NCI-H345 (cell line): ENCODE measurements around the gene FFAR2.
"Not testable (repeated sequence)": the region's sequence is repeated elsewhere in the genome, so short reads cannot be mapped to it uniquely, and the experiment has no call there.

Experiments used
- DNase-seq: peaks from one replicate; lab custom pipeline; 2025; lab: John Stamatoyannopoulos, UW

The FFAR2 gene

DNA sequence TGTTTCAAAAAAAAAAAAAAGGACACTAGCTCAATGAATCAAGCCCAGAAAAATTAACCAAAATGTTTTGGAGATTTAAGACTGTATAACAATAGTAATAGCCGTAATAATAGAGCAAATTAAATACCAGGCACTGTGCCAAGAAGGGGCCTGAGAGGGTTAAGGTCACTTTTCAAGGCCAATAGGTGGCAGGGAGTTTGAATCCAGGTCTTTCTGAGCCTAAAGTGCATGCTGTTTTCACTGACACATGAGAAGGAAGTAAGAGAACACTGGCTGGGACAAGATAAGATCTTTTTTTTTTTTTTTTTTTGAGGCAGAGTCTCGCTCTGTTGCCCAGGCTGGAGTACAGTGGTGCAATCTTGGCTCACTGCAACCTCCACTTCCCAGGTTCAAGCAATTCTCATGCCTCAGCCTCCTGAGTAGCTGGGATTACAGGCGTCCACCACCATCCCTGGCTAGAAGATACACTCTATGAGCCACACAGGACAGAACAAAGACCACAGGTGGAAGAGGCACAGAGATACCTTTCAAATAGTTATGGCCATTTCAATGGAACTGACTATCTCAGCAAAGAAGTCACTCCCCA is 7.7 kb downstream of the FFAR2 start:
- DNase-seq, result no peak

DNA sequence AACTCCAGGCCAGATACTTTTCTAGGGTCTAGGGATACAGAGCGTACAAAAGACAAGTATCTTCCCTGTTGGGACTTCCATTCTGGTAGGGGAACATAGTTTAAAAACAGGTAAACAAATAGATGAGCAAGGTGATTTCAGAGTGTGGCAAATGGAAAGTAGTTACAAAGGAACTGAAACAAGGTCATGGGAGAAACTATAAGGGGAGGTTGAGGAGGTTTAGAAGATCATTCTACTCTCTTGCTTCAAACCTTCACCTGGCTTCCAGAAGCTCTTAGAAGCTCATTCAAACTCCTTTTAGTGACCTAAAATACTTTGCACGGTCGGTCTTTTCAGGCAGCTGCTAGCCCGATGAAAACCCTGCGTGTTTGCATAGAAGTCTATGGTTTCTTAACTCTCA is 9.1 kb downstream of the FFAR2 start:
- no peak for DNase-seq

DNA sequence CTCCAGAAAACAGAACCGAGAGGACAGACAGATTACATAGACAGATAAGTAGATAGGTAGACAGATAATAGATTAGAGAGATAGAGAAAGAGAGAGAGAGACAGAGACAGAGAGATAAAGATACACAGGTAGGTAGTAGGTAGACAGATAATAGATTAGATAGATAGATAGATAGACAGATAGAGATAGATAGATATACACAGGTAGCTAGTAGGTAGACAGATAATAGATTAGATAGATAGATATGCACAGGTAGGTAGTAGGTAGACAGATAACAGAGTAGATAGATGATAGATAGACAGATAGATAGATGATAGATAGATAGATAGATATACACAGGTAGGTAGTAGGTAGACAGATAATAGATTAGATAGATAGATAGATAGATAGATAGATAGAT is 10.1 kb downstream of the FFAR2 start:
- no peak for DNase-seq

DNA sequence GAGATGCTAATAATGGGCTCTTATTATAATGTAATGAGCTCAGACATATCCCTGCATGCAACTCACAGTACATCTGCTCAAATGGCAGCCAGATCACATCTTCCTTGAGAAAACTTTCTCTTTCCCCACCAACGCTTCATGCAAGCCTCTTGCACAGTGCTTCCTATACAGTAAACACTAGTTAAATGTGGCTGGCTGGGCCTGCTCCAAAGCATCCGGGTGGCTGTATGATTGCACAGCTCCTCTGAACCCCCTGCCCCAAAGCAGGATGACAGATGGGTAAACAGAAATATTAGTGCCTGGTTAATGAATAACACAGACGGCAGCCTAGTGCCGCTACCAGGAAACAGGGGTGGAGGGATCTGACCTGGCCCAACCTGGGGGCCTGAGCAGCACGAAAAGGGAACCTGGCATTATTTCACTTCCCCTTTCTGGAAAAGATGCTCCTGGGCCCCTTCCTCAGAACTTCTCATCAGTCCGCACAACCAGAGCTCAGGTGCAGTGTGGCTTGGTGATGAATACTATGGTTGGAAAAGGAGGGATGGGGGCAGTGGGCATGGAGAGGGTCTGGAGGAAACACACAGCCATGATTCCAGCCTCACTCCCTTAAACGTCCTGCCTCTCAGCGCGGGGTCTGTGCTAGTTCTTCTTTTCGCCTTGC is 10.8 kb downstream of the FFAR2 start:
- DNase-seq, result no peak

DNA sequence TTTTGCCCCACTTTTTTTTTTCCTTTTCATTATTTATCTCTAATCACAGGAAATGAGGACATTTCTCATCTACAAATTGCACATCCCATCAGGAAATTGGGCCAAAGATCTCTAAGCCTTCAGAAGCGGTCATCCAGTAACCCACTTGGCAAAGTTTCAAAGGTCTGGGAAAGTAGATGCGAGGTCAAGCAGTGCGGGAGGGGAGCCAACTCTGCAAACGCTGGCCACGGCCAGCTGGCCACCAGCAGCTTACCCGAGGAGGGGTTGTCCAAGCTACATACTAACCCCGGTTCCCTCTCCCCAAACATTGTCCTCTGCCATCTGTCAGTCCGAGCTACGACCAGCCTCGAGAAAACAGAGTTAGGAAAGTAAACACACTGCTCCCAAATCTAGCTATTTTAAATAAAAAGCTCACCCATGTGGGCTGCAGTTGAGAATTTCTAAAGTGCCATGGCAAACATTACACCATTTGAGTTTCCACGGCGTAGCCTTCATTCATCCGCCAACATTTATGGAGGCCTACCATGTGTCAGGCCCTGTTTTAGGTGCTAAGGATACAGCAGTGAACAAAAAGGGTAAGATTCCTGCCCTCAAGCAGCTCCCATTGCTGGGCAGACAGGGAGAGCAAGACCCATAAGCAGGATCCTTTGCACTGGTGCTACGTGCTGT is 11.5 kb downstream of the FFAR2 start:
- no peak for DNase-seq

DNA sequence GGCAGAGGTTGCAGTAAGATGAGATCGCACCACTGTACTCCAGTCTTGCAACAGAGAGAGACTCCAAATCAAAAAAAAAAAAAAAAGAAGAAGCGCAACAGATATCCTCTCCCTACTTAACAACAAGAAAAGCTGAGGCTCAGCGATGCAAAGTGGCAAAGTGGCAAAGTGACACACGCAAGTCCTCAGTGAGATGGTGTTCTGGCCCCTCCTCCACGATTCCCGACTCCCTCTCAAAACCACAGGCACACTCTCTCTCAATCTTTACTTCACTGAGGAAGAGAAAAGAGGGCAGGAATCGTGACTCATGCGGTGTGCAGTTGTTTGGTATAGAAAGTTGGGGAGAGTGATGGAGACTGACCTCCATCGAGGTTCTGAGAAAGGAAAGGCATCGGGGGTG is 12.6 kb downstream of the FFAR2 start:
- DNase-seq, result no peak

DNA sequence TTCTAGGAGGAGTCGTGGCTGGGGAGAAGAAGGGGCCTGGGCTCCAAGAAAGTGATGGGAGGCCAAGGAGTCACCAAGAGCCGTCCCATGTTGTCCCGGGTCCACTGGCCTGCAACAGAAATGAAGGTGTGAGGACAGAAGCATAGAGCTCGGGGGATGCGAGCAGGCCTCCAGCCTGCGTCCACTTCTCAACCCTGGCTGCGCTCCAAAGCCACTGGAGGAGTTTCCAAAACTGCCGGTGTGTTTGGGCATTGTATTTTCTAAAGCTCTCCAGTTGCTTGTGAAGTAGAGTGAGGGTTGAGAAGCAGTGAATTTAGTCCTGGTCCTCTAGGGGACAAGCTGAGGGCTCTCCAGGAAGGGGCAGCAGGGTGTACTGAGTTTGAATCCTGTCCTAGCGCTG is 13.0 kb downstream of the FFAR2 start:
- no peak for DNase-seq

DNA sequence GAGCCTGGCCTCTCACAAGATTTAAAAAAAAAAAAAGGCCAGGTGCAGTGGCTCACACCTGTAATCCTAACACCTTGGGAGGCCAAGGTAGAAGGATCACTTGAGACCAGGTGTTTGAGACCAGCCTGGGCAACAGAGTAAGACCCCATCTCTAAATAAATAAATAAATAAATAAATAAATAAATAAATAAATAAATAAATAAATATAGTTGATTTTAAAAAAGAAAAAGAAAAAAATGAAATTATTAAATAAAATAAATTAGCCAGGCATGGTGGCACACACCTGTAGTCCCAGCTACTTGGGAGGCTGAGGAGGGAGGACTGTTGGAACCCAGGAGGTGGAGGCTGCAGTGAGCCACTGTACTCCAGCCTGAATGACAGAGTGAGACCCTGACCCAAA is 13.7 kb downstream of the FFAR2 start:
- not testable (repeated sequence) for DNase-seq

- DNase-seq, result no peak
These were observed 14.5 kb downstream of the FFAR2 start for GRCh38 chr19:35462476-35462953.

- DNase-seq, result not testable (repeated sequence)
These were observed 14.9 kb downstream of the FFAR2 start for GRCh38 chr19:35462956-35463355.

DNA sequence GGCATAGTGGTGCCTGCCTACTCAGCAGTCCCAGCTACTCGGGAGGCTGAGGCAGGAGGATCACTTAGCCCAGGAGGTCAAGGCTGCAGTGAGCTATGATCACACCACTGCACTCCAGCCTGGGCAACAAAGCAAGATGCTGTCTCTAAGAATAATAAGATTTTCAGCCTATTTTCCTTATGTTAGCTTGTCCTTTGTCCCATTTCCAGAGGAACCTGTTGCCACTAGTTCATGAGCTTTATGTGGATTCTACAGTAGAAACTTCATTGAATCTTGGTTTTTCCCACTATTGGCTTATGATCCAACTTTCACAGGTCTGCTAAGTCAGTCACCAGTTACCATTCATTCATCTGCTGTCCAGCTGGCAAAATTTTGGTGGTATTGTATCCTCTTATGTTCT is 18.2 kb downstream of the FFAR2 start:
- no peak for DNase-seq

GRCh38 chr19:35468637-35469036 is 20.6 kb downstream of the FFAR2 start:
- DNase-seq, result peak; percentile 76

GRCh38 chr19:35470128-35470527 is 22.1 kb downstream of the FFAR2 start:
- no peak for DNase-seq

GRCh38 chr19:35471075-35471474 is 23.0 kb downstream of the FFAR2 start:
- DNase-seq, result not testable (repeated sequence)

GRCh38 chr19:35471946-35472345 is 23.9 kb downstream of the FFAR2 start:
- no peak for DNase-seq

DNA sequence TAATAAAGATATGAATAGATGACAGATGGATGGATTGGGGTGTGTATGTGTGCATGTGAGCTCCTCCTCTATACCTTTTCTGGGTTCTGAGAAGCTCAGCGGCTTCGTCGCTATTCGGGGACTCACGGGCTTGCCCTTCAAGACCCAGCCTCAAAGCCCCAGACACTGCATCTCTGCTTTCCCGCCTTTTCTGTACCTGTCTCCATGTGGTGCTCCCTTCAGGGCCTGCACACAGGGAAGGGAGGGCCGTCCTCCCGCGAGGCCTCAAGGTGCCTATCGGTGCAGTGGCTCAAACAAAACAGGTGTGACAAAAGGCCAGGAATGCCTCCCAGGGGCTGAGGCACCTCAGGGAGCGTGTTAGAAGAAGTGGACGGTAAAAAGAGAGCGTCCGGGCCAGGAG is 26.0 kb downstream of the FFAR2 start:
- no peak for DNase-seq

DNA sequence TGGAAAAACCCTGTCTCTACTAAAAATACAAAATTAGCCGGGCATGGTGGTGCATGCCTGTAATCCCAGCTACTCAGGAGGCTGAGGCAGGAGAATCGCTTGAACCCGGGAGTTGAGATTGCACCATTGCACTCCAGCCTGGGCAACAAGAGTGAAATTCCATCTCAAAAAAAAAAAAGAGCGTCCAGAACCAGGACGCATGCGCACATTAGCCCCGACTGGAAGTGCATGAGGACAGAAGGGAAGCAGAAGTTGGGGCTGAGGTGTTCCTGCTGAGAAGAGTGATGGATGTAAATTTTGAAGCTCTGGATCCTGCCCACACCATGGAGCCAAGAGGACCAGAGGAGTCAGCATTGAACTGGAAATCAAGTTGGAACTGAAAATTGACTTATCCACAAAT is 26.5 kb downstream of the FFAR2 start:
- DNase-seq, result not testable (repeated sequence)

GRCh38 chr19:35476149-35476548 is 28.1 kb downstream of the FFAR2 start:
- DNase-seq, result no peak

DNA sequence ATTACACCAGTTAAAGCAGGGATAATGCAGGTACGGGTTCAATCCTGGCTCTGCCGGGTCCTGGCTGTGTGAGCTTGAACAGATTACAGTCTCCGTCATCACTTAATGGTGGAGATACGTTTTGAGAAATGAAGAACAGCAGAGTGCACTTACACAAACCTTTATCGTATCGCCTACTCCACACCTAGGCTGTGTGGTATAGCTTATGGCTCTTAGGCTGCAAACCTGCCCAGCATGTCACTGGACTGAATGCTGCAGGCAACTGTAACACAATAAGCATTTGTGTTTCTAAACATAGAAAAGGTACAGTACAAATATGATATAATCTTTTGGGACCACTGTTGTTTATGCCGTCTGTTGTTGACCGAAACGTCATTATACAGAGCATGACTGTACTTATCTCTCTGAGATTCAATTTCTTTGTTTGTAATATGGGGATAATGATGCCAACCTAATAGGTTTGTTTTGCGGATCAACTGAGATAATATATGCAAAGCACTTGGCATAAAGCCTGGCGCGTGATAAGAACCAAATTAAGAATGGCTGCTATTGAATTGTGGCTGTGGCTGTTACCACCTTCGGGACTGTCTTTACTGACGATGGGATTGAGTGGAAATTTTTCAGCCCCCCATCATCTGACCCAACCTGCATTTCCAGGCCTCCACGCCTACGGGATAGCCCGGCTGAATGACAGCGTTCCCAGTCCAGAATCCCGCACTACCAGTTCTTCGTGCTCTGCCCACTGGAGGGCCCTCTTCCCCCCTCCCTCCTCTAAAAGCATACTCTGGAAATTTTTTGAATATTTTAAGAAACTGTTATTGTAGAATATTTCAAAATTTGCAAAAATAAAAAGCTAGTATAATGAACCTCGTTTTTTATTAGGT is 31.0 kb downstream of the FFAR2 start:
- DNase-seq, result peak; percentile 95

DNA sequence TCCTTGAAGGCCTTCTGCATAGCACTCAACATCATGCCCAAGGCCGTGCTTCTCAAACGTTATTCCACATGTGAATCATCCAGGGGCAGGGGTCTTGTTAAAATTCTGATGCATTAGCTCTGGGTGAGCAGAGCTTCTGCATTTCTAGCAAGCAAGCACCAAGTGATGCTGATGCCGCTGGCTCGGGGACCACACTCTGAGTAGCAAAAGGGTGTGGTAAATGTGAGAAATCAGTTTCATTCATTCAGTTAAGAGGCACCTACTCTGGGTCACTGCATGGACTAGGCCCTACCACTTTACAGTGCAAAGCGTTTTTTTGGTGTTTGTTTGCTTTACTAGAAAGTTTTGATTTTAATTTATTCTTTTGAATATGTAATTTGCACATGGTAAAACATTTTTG is 35.0 kb downstream of the FFAR2 start:
- no peak for DNase-seq

GRCh38 chr19:35484252-35485036 is 36.4 kb downstream of the FFAR2 start:
- peak; percentile 27 for DNase-seq

- DNase-seq, result no peak
These were observed 38.2 kb downstream of the FFAR2 start for GRCh38 chr19:35486268-35486708.
